MCF 10A (cell line): Measurements from ENCODE around the gene FANCC. TPM values are rescaled to one million over a fixed set of nuclear protein-coding genes. Genes with fewer than 3 reads are reported as not detected.

Experiments used
- BruUV-seq: library from RNA; stranded (reverse); fragments of 400-500 nt; replicated peaks from 2 replicates; lab custom pipeline; 2021; lab: Mats Ljungman, UMichigan
- CTCF ChIA-PET: fragments of 300-600 bp; sonication (Branson Sonifier 250); formaldehyde crosslinking; extraction: SDS; loops from one replicate; lab custom pipeline; 2021; ENCODE audit warnings: antibody characterized with exemption, inconsistent platforms; lab: Yijun Ruan, JAX
- POLR2A ChIA-PET: fragments of 300-600, 350-650 bp; sonication (Branson Sonifier 250); formaldehyde crosslinking; extraction: SDS; loops from one replicate; lab custom pipeline; 2020; ENCODE audit warnings: antibody characterized with exemption, inconsistent platforms; lab: Yijun Ruan, JAX
- DNase-seq: peaks from one replicate; pipeline ENCODE4 v3.0.0-alpha.2; 2018; ENCODE audit not compliant: unreplicated experiment
- H3K27ac Mint-ChIP-seq: one replicate; pipeline ENCODE4 v1.8.0; 2022; ENCODE audit warnings: mild to moderate bottlenecking, low read depth, mixed read lengths; ENCODE audit not compliant: unreplicated experiment
- H3K27me3 Mint-ChIP-seq: one replicate; pipeline ENCODE4 v1.8.0; 2022; ENCODE audit warnings: mixed read lengths; ENCODE audit not compliant: insufficient read depth, unreplicated experiment
- H3K36me3 Mint-ChIP-seq: one replicate; pipeline ENCODE4 v1.8.0; 2022; ENCODE audit warnings: mild to moderate bottlenecking, moderate library complexity, mixed read lengths; ENCODE audit not compliant: insufficient read depth, unreplicated experiment
- H3K4me1 Mint-ChIP-seq: one replicate; pipeline ENCODE4 v1.8.0; 2022; ENCODE audit warnings: mixed read lengths; ENCODE audit not compliant: insufficient read depth, unreplicated experiment
- H3K4me3 Mint-ChIP-seq: one replicate; pipeline ENCODE4 v1.8.0; 2022; ENCODE audit warnings: mild to moderate bottlenecking, moderate library complexity, mixed read lengths; ENCODE audit not compliant: unreplicated experiment
- H3K9me3 Mint-ChIP-seq: one replicate; pipeline ENCODE4 v1.8.0; 2022; ENCODE audit warnings: mixed read lengths; ENCODE audit not compliant: unreplicated experiment
- intact Hi-C: fragments of 100-400 bp; cut with micrococcal nuclease; formaldehyde crosslinking; loops from 2 replicates; pipeline ENCODE4 v1.14.1; 2022
- total RNA-seq: library from RNA; stranded (reverse); gene quantifications from 2 replicates; pipeline ENCODE4 v1.2.3, GENCODE V29; 2022
- TF ChIP-seq, protein P1 (sequence below): fragments of 200-600 bp; IDR thresholded peaks from one replicate; pipeline ENCODE4 v1.8.0; 2022; ENCODE audit warnings: antibody characterized with exemption, mild to moderate bottlenecking; ENCODE audit not compliant: unreplicated experiment

Gene FANCC
- total RNA-seq, 1 experiment from 2014 or later, result 12.1 TPM

DNA sequence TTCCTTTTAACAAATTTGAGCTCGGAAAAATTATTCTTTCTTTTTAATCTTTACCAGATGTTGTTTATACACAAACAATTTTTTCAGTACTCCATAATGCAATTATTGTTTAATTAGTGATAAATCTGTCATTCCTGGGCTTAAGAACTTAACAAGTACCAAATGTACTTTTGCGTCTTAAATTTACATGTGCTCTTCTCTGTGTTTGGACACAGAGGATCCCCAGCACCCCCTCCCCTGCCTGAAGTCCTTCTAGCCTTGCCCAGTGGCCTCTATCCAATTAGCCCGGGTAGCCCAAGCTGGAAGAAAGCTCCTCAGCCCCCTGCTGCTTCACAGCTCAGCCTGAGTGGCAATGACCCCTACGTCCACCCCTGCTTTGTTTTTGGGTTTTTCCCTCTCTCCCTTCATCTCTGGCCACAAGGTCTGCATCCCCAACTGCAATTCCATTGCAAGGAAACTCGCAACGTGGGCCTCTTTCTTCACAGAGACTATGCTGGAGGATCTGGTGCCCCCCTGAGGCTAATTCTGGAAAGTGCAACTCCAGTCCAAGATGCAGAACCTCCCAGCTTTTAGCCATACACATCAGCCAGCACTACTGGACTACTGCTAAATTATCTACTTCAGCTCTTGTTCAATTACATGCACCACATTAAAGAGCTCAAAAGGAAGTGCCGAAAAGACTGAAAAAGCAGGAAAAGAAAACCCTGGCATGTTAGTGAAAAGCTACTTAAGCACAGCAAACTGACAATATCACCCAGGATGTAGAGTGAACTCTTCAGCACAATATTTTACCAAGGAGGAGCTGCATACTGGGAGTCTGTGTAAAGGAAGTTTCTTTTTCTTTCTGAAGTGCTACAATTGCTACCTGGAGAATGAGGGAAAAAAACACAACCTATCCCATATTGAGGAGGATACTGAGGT lies 186.2 kb downstream of the FANCC start:
- BruUV-seq, result no TSS peak
- intact Hi-C loops, result loop anchor here (1.0 kb wide), 4 partner anchors 37 to 463 kb away; no protein-coding TSS in a partner anchor
- TF ChIP-seq, protein P1, sequence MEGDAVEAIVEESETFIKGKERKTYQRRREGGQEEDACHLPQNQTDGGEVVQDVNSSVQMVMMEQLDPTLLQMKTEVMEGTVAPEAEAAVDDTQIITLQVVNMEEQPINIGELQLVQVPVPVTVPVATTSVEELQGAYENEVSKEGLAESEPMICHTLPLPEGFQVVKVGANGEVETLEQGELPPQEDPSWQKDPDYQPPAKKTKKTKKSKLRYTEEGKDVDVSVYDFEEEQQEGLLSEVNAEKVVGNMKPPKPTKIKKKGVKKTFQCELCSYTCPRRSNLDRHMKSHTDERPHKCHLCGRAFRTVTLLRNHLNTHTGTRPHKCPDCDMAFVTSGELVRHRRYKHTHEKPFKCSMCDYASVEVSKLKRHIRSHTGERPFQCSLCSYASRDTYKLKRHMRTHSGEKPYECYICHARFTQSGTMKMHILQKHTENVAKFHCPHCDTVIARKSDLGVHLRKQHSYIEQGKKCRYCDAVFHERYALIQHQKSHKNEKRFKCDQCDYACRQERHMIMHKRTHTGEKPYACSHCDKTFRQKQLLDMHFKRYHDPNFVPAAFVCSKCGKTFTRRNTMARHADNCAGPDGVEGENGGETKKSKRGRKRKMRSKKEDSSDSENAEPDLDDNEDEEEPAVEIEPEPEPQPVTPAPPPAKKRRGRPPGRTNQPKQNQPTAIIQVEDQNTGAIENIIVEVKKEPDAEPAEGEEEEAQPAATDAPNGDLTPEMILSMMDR, result peak; percentile 82
- ChIA-PET POLR2A (interaction anchor here (0.7 to 5.6 kb wide), 8 partner anchors 15 to 463 kb away, joined by 3 to 31 read pairs (median 3); no protein-coding TSS in a partner anchor), CTCF (interaction anchor here (0.5 to 11.4 kb wide), 54 partner anchors 7 to 1560 kb away, joined by 3 to 457 read pairs (median 4); no protein-coding TSS in a partner anchor)
- Mint-ChIP-seq H3K27ac (no peak overlapping the region), H3K9me3 (no peaks in the 10 kb centered on the region), H3K27me3 (no peaks in the 10 kb centered on the region), H3K4me1 (peaks cover 5% of the 10 kb centered on the region), H3K4me3 (no peak overlapping the region), H3K36me3 (no peaks in the 10 kb centered on the region)
- peak; percentile 67 for DNase-seq

DNA sequence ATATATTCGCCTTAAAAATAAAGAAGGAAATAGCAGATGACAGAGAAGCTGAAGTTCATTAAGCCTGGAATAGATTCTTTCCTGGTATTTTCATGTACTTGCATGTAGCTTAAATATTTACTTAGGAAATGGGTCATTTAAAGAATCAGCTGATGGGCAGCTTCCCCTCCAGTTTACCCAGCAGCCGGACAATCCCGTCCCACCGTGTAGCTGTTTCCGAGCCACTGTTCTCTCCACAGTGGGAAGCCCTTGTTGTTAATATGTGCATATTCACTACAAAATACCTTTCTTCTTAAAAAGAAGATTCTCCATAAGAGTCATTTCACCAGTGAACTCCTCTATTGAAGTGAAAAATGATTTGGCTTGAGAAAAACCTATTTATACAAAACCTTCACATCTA lies 187.0 kb downstream of the FANCC start:
- BruUV-seq, result no TSS peak
- POLR2A ChIA-PET, result interaction anchor here (0.7 to 5.6 kb wide), 5 partner anchors 14 to 450 kb away, joined by 3 to 31 read pairs (median 3); no protein-coding TSS in a partner anchor
- no peak overlapping the region for H3K27ac Mint-ChIP-seq
- intact Hi-C loops, result no loop called here
- TF ChIP-seq, protein P1, result no peak
- no peaks in the 10 kb centered on the region for H3K36me3 Mint-ChIP-seq
- peaks cover 5% of the 10 kb centered on the region for H3K4me1 Mint-ChIP-seq
- CTCF ChIA-PET, result interaction anchor here (0.6 to 11.4 kb wide), 37 partner anchors 8 to 1087 kb away, joined by 3 to 457 read pairs (median 4); no protein-coding TSS in a partner anchor
- H3K9me3 Mint-ChIP-seq, result no peaks in the 10 kb centered on the region
- no peak for DNase-seq
- H3K27me3 Mint-ChIP-seq, result no peaks in the 10 kb centered on the region
- no peak overlapping the region for H3K4me3 Mint-ChIP-seq

DNA sequence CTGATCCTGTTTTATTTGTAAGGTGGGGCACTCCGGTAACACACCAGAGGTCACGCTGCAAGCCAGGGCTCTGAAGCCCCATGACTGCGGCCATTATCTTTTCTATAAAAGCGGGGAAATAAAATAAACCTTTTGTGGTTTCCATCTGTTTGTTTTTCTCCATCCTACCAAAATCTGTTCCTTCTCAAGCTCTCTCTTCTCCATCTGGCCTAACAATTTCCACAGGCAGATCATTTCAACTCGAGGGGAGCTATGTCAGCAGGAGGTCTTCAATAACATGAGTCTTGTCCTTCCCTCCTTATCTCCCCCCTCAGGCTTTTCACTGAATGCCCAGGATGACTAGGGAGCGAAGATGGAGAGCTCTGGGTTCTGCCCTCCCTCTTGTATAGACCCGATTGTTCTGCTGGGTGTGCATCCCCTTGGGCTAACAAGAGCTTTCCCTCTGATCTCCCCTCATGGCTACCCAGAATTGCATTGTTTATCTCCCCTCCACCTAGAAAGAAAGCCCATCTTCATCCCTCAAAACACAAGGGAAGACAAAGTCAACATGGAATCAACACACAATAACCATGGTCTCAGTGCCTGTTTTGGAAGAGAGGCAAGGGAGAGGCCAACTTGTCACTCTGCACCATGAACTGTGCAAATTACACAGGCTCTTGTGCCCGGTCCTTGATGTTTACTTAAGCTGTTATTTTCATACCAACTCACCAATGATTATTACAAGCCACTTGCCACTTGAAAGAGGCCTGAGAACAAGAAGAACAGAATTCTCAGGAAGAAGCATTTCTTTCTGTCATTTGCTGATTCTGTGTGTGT lies 187.8 kb downstream of the FANCC start:
- no peaks in the 10 kb centered on the region for H3K27me3 Mint-ChIP-seq
- H3K27ac Mint-ChIP-seq, result no peak overlapping the region
- H3K4me1 Mint-ChIP-seq, result peaks cover 5% of the 10 kb centered on the region
- no peak overlapping the region for H3K4me3 Mint-ChIP-seq
- ChIA-PET CTCF (interaction anchor here (0.6 to 11.4 kb wide), 22 partner anchors 9 to 1509 kb away, joined by 3 to 457 read pairs (median 4); no protein-coding TSS in a partner anchor), POLR2A (interaction anchor here (0.7 to 5.6 kb wide), 4 partner anchors 82 to 449 kb away, joined by 3 to 31 read pairs (median 3); no protein-coding TSS in a partner anchor)
- TF ChIP-seq, protein P1, result no peak
- DNase-seq, result no peak
- peaks cover 3% of the 10 kb centered on the region for H3K36me3 Mint-ChIP-seq
- H3K9me3 Mint-ChIP-seq, result no peaks in the 10 kb centered on the region
- no TSS peak for BruUV-seq
- intact Hi-C loops, result no loop called here
